ENCODE data around the gene ZBTB20.

The ZBTB20 gene

DNA sequence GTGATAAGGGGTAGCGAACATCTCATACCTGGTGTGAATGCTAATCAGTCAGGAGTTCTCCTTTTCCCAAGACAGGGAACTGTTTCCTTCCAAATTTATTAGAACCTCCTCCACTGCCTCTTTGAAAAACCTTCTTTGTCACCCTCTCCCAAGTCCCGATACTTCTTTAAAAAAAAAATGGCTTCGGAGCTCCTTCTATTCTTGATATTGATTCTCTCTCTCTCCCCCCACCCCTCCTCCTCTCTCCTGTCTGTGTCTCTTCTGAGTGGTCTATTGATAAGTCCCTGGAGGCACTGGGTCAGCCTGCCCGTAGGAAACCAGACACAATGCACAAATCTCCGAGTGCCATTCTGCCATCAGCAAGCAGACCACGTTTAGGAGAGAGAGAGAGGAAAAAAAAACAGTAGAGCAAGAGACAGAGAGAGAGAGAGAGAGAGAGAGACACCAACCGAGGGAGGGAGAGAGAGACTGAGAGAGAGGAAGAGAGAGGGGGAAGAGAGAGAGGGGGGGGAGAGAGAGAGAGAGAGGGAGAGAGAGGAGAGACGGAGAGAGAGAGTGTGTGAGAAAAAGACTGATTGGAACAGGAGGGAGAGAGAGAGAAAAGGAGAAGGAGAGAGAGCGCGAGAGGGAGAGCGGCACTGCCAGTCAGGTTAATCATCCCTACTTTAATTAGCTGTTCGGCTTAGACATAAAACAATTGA is 692.4 kb downstream of the ZBTB20 start:
- no peak overlapping the region for H3K4me3 Mint-ChIP-seq
- no peaks in the 10 kb centered on the region for H3K9me3 Mint-ChIP-seq
- H3K27me3 Mint-ChIP-seq: no peaks in the 10 kb centered on the region
- H3K4me1 Mint-ChIP-seq: peaks cover 38% of the 10 kb centered on the region
- peak; percentile 64 for ATAC-seq
- H3K27ac Mint-ChIP-seq: no peak overlapping the region
- no peaks in the 10 kb centered on the region for H3K36me3 Mint-ChIP-seq

- peaks cover 34% of the 10 kb centered on the region for H3K4me1 Mint-ChIP-seq
- ATAC-seq: no peak
- no peak overlapping the region for H3K27ac Mint-ChIP-seq
- no peaks in the 10 kb centered on the region for H3K9me3 Mint-ChIP-seq
- no peak overlapping the region for H3K4me3 Mint-ChIP-seq
- H3K36me3 Mint-ChIP-seq: no peaks in the 10 kb centered on the region
- no peaks in the 10 kb centered on the region for H3K27me3 Mint-ChIP-seq
Measured at GRCh38 chr3:114453361-114453780, 693.7 kb downstream of the ZBTB20 start.

DNA sequence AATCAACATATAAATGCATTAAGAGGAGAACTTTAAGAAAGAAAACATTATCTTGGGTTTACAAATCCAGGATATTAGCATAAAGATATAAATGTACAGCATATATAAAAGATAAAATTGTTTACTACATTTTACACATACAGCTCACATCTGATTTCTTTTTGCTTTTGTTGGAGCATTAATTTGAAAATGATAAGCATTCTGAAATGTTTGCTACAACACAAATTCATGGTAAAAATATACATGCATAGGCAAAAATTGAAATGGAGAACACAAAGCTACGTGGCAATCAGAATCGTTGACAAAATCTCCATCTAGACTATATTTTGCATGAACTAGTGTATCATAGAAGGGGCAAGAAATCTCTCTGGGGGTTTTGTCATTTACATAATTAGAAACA is 694.2 kb downstream of the ZBTB20 start:
- H3K4me3 Mint-ChIP-seq: no peak overlapping the region
- no peaks in the 10 kb centered on the region for H3K36me3 Mint-ChIP-seq
- ATAC-seq: no peak
- no peaks in the 10 kb centered on the region for H3K27me3 Mint-ChIP-seq
- H3K4me1 Mint-ChIP-seq: peaks cover 36% of the 10 kb centered on the region
- H3K27ac Mint-ChIP-seq: no peak overlapping the region
- H3K9me3 Mint-ChIP-seq: no peaks in the 10 kb centered on the region

- ATAC-seq: no peak
- no peak overlapping the region for H3K27ac Mint-ChIP-seq
- peaks cover 40% of the 10 kb centered on the region for H3K4me1 Mint-ChIP-seq
- H3K4me3 Mint-ChIP-seq: no peak overlapping the region
- no peaks in the 10 kb centered on the region for H3K27me3 Mint-ChIP-seq
- H3K9me3 Mint-ChIP-seq: no peaks in the 10 kb centered on the region
- no peaks in the 10 kb centered on the region for H3K36me3 Mint-ChIP-seq
Measured at GRCh38 chr3:114452256-114452655, 694.8 kb downstream of the ZBTB20 start.

DNA sequence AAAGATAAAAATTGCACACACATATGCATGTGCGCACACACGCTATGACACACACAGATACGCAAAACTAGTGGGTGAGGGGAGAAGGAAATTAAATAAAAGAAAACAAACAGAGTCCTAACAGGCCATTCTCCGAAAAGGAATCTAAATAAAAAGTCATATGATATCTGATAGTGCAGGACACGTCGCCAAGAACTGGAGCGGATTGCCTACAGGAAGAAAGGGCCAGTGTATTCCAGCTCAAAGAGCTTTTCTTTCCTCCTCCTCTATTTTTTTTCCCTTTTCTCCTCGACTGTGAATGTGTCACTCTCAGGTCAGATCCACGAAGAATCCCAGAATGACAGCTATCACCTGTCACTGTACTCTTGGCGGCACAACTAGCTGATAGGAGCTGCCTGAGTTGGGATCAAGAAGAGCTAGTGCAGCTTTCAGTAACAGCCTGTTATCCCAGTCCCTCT is 695.5 kb downstream of the ZBTB20 start:
- Mint-ChIP-seq H3K36me3 (no peaks in the 10 kb centered on the region), H3K27me3 (no peaks in the 10 kb centered on the region), H3K4me3 (no peak overlapping the region), H3K9me3 (no peaks in the 10 kb centered on the region), H3K4me1 (peaks cover 47% of the 10 kb centered on the region), H3K27ac (no peak overlapping the region)
- ATAC-seq: peak; percentile 3

GRCh38 chr3:114451051-114451451 is 696.0 kb downstream of the ZBTB20 start:
- H3K9me3 Mint-ChIP-seq: no peaks in the 10 kb centered on the region
- no peak overlapping the region for H3K27ac Mint-ChIP-seq
- no peaks in the 10 kb centered on the region for H3K36me3 Mint-ChIP-seq
- ATAC-seq: peak; percentile 74
- H3K27me3 Mint-ChIP-seq: no peaks in the 10 kb centered on the region
- no peak overlapping the region for H3K4me3 Mint-ChIP-seq
- H3K4me1 Mint-ChIP-seq: peaks cover 50% of the 10 kb centered on the region

GRCh38 chr3:114450008-114450596 is 697.0 kb downstream of the ZBTB20 start:
- H3K4me1 Mint-ChIP-seq: peaks cover 55% of the 10 kb centered on the region
- peak; percentile 55 for ATAC-seq
- no peak overlapping the region for H3K27ac Mint-ChIP-seq

DNA sequence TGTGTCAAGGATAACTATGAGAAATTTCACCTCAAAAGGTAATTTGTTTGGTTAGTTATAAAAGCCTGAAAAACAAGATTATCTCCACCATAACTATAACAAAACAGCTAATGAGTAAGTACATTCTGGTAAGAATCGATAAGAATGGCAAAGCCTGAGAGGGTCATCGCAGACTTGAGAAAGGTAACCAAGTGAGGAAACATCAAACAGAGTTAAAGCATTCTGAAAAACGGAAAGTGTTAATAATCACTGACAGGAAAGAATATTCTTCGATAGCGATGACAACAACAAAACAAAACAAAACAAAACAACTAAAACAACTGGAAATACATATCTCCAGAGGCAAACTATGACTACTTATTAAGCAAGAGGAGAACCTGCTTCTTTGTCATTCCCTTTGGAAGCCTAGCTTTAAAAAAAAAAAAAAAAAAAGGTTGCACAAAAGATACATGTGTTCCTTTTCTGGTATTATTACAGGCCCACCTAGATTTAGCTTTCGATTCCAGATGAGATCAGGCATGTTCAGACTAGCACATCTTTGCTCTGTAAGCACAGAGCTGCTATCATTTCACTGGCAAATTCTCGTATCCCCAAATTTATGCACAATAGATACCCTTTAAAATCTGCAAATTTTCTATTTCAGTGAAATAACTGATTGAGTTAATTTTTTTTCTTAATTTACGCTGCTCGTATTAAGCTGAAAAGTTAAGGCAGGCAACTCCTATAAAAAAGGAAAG is 697.6 kb downstream of the ZBTB20 start:
- H3K27me3 Mint-ChIP-seq: no peaks in the 10 kb centered on the region
- peaks cover 59% of the 10 kb centered on the region for H3K4me1 Mint-ChIP-seq
- H3K36me3 Mint-ChIP-seq: no peaks in the 10 kb centered on the region
- peak overlapping the region; percentile 88 for H3K4me3 Mint-ChIP-seq
- no peak for ATAC-seq
- no peaks in the 10 kb centered on the region for H3K9me3 Mint-ChIP-seq
- no peak overlapping the region for H3K27ac Mint-ChIP-seq

More at GRCh38 chr3:114450008-114450596, 697.0 kb downstream of the ZBTB20 start:
- Mint-ChIP-seq H3K36me3 (no peaks in the 10 kb centered on the region), H3K4me3 (peak overlapping the region; percentile 88), H3K9me3 (no peaks in the 10 kb centered on the region), H3K27me3 (no peaks in the 10 kb centered on the region)

GRCh38 chr3:114447950-114448479 is 699.1 kb downstream of the ZBTB20 start:
- Mint-ChIP-seq H3K27me3 (no peaks in the 10 kb centered on the region), H3K9me3 (no peaks in the 10 kb centered on the region), H3K27ac (peak overlapping the region; percentile 89), H3K4me1 (peaks cover 67% of the 10 kb centered on the region), H3K4me3 (peak overlapping the region; percentile 69), H3K36me3 (no peaks in the 10 kb centered on the region)
- no peak for ATAC-seq

GRCh38 chr3:114447545-114447944 is 699.5 kb downstream of the ZBTB20 start:
- no peaks in the 10 kb centered on the region for H3K27me3 Mint-ChIP-seq
- H3K9me3 Mint-ChIP-seq: no peaks in the 10 kb centered on the region
- H3K4me3 Mint-ChIP-seq: peak overlapping the region; percentile 69
- H3K27ac Mint-ChIP-seq: peak overlapping the region; percentile 89
- peaks cover 3% of the 10 kb centered on the region for H3K36me3 Mint-ChIP-seq
- peaks cover 72% of the 10 kb centered on the region for H3K4me1 Mint-ChIP-seq
- peak; percentile 63 for ATAC-seq

GRCh38 chr3:114446600-114446999 is 700.5 kb downstream of the ZBTB20 start:
- H3K27me3 Mint-ChIP-seq: no peaks in the 10 kb centered on the region
- no peak for ATAC-seq
- peaks cover 76% of the 10 kb centered on the region for H3K4me1 Mint-ChIP-seq
- no peaks in the 10 kb centered on the region for H3K9me3 Mint-ChIP-seq
- peak overlapping the region; percentile 89 for H3K27ac Mint-ChIP-seq
- H3K36me3 Mint-ChIP-seq: peaks cover 5% of the 10 kb centered on the region
- peak overlapping the region; percentile 31 for H3K4me3 Mint-ChIP-seq

DNA sequence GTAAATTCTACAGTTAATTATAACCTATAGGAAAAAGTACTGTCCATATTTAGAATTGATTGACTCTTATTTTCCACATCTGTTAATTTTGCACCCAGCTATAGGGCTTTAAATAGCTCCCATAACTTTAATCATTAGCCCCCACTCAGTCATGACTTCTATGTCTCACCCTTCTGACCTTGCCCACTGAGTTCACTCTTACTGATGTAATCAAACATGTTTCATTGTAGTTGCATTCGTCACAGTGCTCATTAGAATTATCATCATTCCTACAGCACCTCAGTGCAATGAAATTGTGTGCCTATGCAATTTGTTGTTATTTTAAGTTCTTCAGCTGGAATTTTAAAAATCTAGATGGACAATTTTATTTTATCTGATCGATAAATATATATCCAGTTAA is 701.9 kb downstream of the ZBTB20 start:
- Mint-ChIP-seq H3K9me3 (no peaks in the 10 kb centered on the region), H3K36me3 (peaks cover 5% of the 10 kb centered on the region), H3K27ac (peak overlapping the region; percentile 40), H3K27me3 (no peaks in the 10 kb centered on the region), H3K4me1 (peaks cover 76% of the 10 kb centered on the region), H3K4me3 (no peak overlapping the region)
- no peak for ATAC-seq

DNA sequence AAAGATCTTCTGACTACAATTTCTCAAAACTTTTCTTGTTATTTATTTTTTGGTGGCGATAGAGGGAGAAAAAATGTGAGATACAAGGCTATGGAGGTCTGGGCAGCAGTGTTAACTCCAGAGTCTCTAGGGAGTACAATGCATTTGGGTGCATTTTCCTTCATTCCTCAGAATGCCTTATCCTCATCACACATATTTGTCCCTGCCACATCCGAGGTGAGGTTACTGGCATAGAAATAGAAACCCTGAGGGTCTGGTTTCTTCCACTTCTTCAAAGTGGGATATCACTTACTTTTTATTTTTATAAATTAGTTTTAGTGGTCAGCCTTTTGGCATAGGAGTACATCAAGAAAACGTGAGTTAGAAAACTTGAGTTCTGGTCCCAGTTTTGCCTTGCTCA is 702.9 kb downstream of the ZBTB20 start:
- no peaks in the 10 kb centered on the region for H3K9me3 Mint-ChIP-seq
- peaks cover 5% of the 10 kb centered on the region for H3K36me3 Mint-ChIP-seq
- no peak overlapping the region for H3K27ac Mint-ChIP-seq
- H3K4me3 Mint-ChIP-seq: no peak overlapping the region
- no peaks in the 10 kb centered on the region for H3K27me3 Mint-ChIP-seq
- H3K4me1 Mint-ChIP-seq: peaks cover 78% of the 10 kb centered on the region
- no peak for ATAC-seq

DNA sequence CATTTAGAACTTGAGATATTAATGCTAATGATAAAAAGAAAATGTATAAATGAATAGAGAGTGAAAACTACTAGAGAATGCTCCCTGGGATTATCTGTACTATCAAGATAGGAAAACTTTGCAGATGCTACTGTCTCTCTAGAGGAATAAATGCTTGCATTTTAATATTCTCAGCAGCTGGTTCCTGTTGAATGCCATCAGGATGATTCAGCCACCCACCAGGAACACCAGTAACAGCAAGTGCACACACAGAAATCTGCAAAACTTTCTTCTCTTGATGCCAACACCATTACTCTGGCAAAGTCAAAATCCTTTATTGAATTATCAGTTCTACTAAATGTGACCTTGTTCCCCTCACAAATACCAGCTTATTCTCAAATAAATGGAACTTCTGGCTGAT is 704.8 kb downstream of the ZBTB20 start:
- Mint-ChIP-seq H3K4me1 (peaks cover 80% of the 10 kb centered on the region), H3K9me3 (no peaks in the 10 kb centered on the region), H3K36me3 (peaks cover 5% of the 10 kb centered on the region)

GRCh38 chr3:114441386-114441785 is 705.7 kb downstream of the ZBTB20 start:
- Mint-ChIP-seq H3K27me3 (no peaks in the 10 kb centered on the region), H3K4me3 (peak overlapping the region; percentile 61)
- ATAC-seq: no peak

More for the DNA sequence above, 704.8 kb downstream of the ZBTB20 start:
- H3K27ac Mint-ChIP-seq: peak overlapping the region; percentile 65
- no peak for ATAC-seq
- H3K4me3 Mint-ChIP-seq: no peak overlapping the region
- no peaks in the 10 kb centered on the region for H3K27me3 Mint-ChIP-seq

More at GRCh38 chr3:114441386-114441785, 705.7 kb downstream of the ZBTB20 start:
- peaks cover 5% of the 10 kb centered on the region for H3K36me3 Mint-ChIP-seq
- H3K9me3 Mint-ChIP-seq: no peaks in the 10 kb centered on the region
- peak overlapping the region; percentile 65 for H3K27ac Mint-ChIP-seq
- H3K4me1 Mint-ChIP-seq: peaks cover 80% of the 10 kb centered on the region
